ENCODE data around the gene NACC2.
"Not testable (repeated sequence)": the region's sequence is repeated elsewhere in the genome, so short reads cannot be mapped to it uniquely, and the experiment has no call there.

The NACC2 gene

GRCh38 chr9:136079211-136079915 is 15.7 kb downstream of the NACC2 start:
- no peak for DNase-seq

- DNase-seq = no peak
Observed at GRCh38 chr9:136078498-136079011, 16.5 kb downstream of the NACC2 start.

- DNase-seq = no peak
Observed at GRCh38 chr9:136078024-136078423, 17.1 kb downstream of the NACC2 start.

- no peak for DNase-seq
Observed at GRCh38 chr9:136077491-136077890, 17.6 kb downstream of the NACC2 start.

- no peak for DNase-seq
Observed at GRCh38 chr9:136075881-136076678, 19.0 kb downstream of the NACC2 start.

- DNase-seq = no peak
Observed at GRCh38 chr9:136075134-136075841, 19.8 kb downstream of the NACC2 start.

- DNase-seq = no peak
Observed at GRCh38 chr9:136074706-136075105, 20.4 kb downstream of the NACC2 start.

- no peak for DNase-seq
Observed at GRCh38 chr9:136062657-136063439, 32.2 kb downstream of the NACC2 start.

- not testable (repeated sequence) for DNase-seq
Observed at GRCh38 chr9:136061916-136062315, 33.2 kb downstream of the NACC2 start.

GRCh38 chr9:136061405-136061804 is 33.7 kb downstream of the NACC2 start:
- no peak for DNase-seq

- no peak for DNase-seq
Observed at GRCh38 chr9:136060671-136061371, 34.3 kb downstream of the NACC2 start.

- DNase-seq = no peak
Observed at GRCh38 chr9:136059851-136060670, 35.0 kb downstream of the NACC2 start.

GRCh38 chr9:136059321-136059791 is 35.7 kb downstream of the NACC2 start:
- DNase-seq = no peak

- no peak for DNase-seq
Observed at GRCh38 chr9:136058801-136059302, 36.2 kb downstream of the NACC2 start.

GRCh38 chr9:136058084-136058483 is 37.0 kb downstream of the NACC2 start:
- no peak for DNase-seq

- DNase-seq = no peak
Observed at GRCh38 chr9:136057236-136058081, 37.6 kb downstream of the NACC2 start.

- DNase-seq = no peak
Observed at GRCh38 chr9:136056546-136057235, 38.4 kb downstream of the NACC2 start.

GRCh38 chr9:136055715-136056545 is 39.2 kb downstream of the NACC2 start:
- DNase-seq = no peak
